OCI-LY3 (cell line): ENCODE results near the gene CHN1.

ENCODE experiments used
- H2AFZ ChIP-seq: fragments of 200-600, 300-600 bp; shearing (Covaris generic); 2 replicates; pipeline ENCODE4 v1.6.0; 2014; ENCODE audit warnings: antibody characterized with exemption, low read depth, low read length
- H3K27ac ChIP-seq: fragments of 200-600, 300-600 bp; sonication (generic); 2 replicates; pipeline ENCODE4 v1.5.1; 2014; ENCODE audit warnings: mild to moderate bottlenecking, low read length, moderate library complexity, mixed read lengths
- H3K27me3 ChIP-seq: fragments of 200-600, 300-600 bp; sonication (generic); 2 replicates; pipeline ENCODE4 v1.6.1; 2014; ENCODE audit warnings: low read depth, low read length, mixed read lengths
- H3K36me3 ChIP-seq: fragments of 200-600, 300-600 bp; sonication (generic); replicated peaks from 2 replicates; pipeline ENCODE3; 2014; ENCODE audit warnings: low read depth, low read length, mixed read lengths
- H3K4me1 ChIP-seq: fragments of 300-600, 200-600 bp; sonication (generic); 2 replicates; pipeline ENCODE4 v1.6.1; 2014; ENCODE audit warnings: low read length, mixed read lengths
- H3K4me2 ChIP-seq: fragments of 200-600, 300-600 bp; sonication (generic); 2 replicates; pipeline ENCODE4 v1.6.1; 2014; ENCODE audit warnings: low read length, mixed read lengths
- H3K4me3 ChIP-seq: fragments of 300-600, 200-600 bp; sonication (generic); 2 replicates; pipeline ENCODE4 v1.5.1; 2014; ENCODE audit warnings: antibody characterized with exemption, mild to moderate bottlenecking, low read length, moderate library complexity
- H3K79me2 ChIP-seq: fragments of 300-600, 200-600 bp; shearing (Covaris generic); 2 replicates; pipeline ENCODE4 v1.6.1; 2014; ENCODE audit warnings: mild to moderate bottlenecking, low read length, mixed read lengths
- H3K9ac ChIP-seq: fragments of 300-600, 200-600 bp; shearing (Covaris generic); 2 replicates; pipeline ENCODE4 v1.6.0; 2014; ENCODE audit warnings: mild to moderate bottlenecking, low read length, moderate library complexity
- H3K9me3 ChIP-seq: fragments of 200-600, 300-600 bp; shearing (Covaris generic); 2 replicates; pipeline ENCODE4 v1.6.1; 2014; ENCODE audit warnings: low read length, mixed read lengths; ENCODE audit not compliant: insufficient read depth
- H4K20me1 ChIP-seq: fragments of 200-600, 300-600 bp; sonication (generic); 2 replicates; pipeline ENCODE4 v1.6.1; 2016; ENCODE audit warnings: low read length, mixed read lengths; ENCODE audit not compliant: insufficient read depth
- CTCF ChIP-seq: fragments of 200-600, 300-600 bp; sonication (generic); IDR thresholded peaks from 2 replicates; pipeline ENCODE4 v1.5.1; 2014; ENCODE audit warnings: antibody characterized with exemption, low read length, low read depth
- EZH2phosphoT487 ChIP-seq: fragments of 200-600 bp; shearing (Covaris generic); IDR thresholded peaks from 2 replicates; pipeline ENCODE4 v1.6.1; 2018; ENCODE audit warnings: antibody characterized with exemption, mixed run types, low read depth

The CHN1 gene

GRCh38 chr2:174824068-174824467 is 181.1 kb downstream of the CHN1 start:
- no peaks in the 10 kb centered on the region for H3K79me2 ChIP-seq
- H4K20me1 ChIP-seq, result no peaks in the 10 kb centered on the region
- H3K27me3 ChIP-seq, result no peaks in the 10 kb centered on the region
- no peak overlapping the region for H3K4me2 ChIP-seq
- no peak overlapping the region for H3K9ac ChIP-seq
- no peak overlapping the region for H3K4me3 ChIP-seq
- no peak overlapping the region for H3K27ac ChIP-seq
- H2AFZ ChIP-seq, result no peak overlapping the region
- no peak for TF ChIP-seq EZH2phosphoT487
- TF ChIP-seq CTCF, result no peak
- no peaks in the 10 kb centered on the region for H3K9me3 ChIP-seq
- H3K4me1 ChIP-seq, result no peaks in the 10 kb centered on the region
- no peaks in the 10 kb centered on the region for H3K36me3 ChIP-seq

GRCh38 chr2:174821628-174822027 is 183.6 kb downstream of the CHN1 start:
- H3K4me1 ChIP-seq, result no peaks in the 10 kb centered on the region
- no peaks in the 10 kb centered on the region for H3K36me3 ChIP-seq
- no peaks in the 10 kb centered on the region for H3K79me2 ChIP-seq
- no peaks in the 10 kb centered on the region for H3K9me3 ChIP-seq
- no peak overlapping the region for H3K9ac ChIP-seq
- no peak overlapping the region for H3K27ac ChIP-seq
- H4K20me1 ChIP-seq, result no peaks in the 10 kb centered on the region
- H3K4me2 ChIP-seq, result no peak overlapping the region
- no peak for TF ChIP-seq EZH2phosphoT487
- TF ChIP-seq CTCF, result no peak
- H3K4me3 ChIP-seq, result no peak overlapping the region
- H2AFZ ChIP-seq, result no peak overlapping the region
- H3K27me3 ChIP-seq, result no peaks in the 10 kb centered on the region

GRCh38 chr2:174820361-174820760 is 184.8 kb downstream of the CHN1 start:
- H3K9me3 ChIP-seq, result no peaks in the 10 kb centered on the region
- H3K36me3 ChIP-seq, result no peaks in the 10 kb centered on the region
- H3K27me3 ChIP-seq, result no peaks in the 10 kb centered on the region
- H3K79me2 ChIP-seq, result no peaks in the 10 kb centered on the region
- no peak overlapping the region for H3K27ac ChIP-seq
- no peak for TF ChIP-seq EZH2phosphoT487
- TF ChIP-seq CTCF, result no peak
- no peak overlapping the region for H3K4me3 ChIP-seq
- no peaks in the 10 kb centered on the region for H3K4me1 ChIP-seq
- H4K20me1 ChIP-seq, result no peaks in the 10 kb centered on the region
- H2AFZ ChIP-seq, result no peak overlapping the region
- H3K4me2 ChIP-seq, result no peak overlapping the region
- no peak overlapping the region for H3K9ac ChIP-seq

GRCh38 chr2:174815526-174815925 is 189.7 kb downstream of the CHN1 start:
- Histone ChIP-seq H2AFZ (no peak overlapping the region), H3K27me3 (no peaks in the 10 kb centered on the region), H3K9ac (no peak overlapping the region), H3K27ac (no peak overlapping the region), H3K9me3 (no peaks in the 10 kb centered on the region), H3K4me2 (no peak overlapping the region), H4K20me1 (no peaks in the 10 kb centered on the region), H3K4me1 (no peaks in the 10 kb centered on the region), H3K79me2 (no peaks in the 10 kb centered on the region), H3K4me3 (no peak overlapping the region), H3K36me3 (no peaks in the 10 kb centered on the region)
- TF ChIP-seq CTCF (no peak), EZH2phosphoT487 (no peak)
